DND-41 (cell line): ENCODE data around the gene NAMPT.

Source experiments
- CTCF ChIP-seq: IDR thresholded peaks from 2 replicates; pipeline ENCODE4 v1.5.1; 2012; ENCODE audit warnings: borderline replicate concordance, low read length, moderate library complexity, mild to moderate bottlenecking; ENCODE audit not compliant: poor library complexity, severe bottlenecking; ENCODE audit errors: extremely low read depth
- EZH2 ChIP-seq: IDR thresholded peaks from 3 replicates; pipeline ENCODE4 v1.6.1; 2012; ENCODE audit warnings: borderline replicate concordance, low read depth, mild to moderate bottlenecking, moderate library complexity, low read length, inconsistent platforms; ENCODE audit not compliant: severe bottlenecking

- TF ChIP-seq CTCF, result no peak
- TF ChIP-seq EZH2, result no peak
Observed at GRCh38 chr7:106316947-106317346, 32.2 kb upstream of the NAMPT start.
